Ishikawa (cell line): ENCODE data around the gene CARD14.

ENCODE experiments used
- CEBPB ChIP-seq: IDR thresholded peaks from 2 replicates; pipeline ENCODE4 v1.6.1; 2012
- CREB1 ChIP-seq: IDR thresholded peaks from 2 replicates; pipeline ENCODE4 v1.6.1; 2012; ENCODE audit warnings: low read depth
- EGR1 ChIP-seq: IDR thresholded peaks from 2 replicates; pipeline ENCODE4 v1.6.1; 2012
- EP300 ChIP-seq: IDR thresholded peaks from 2 replicates; pipeline ENCODE4 v1.6.1; 2012; ENCODE audit warnings: borderline replicate concordance
- FOXM1 ChIP-seq: IDR thresholded peaks from 2 replicates; pipeline ENCODE4 v1.6.1; 2012; ENCODE audit warnings: low read depth, borderline replicate concordance
- NFIC ChIP-seq: IDR thresholded peaks from 2 replicates; pipeline ENCODE4 v1.6.1; 2012
- RAD21 ChIP-seq: IDR thresholded peaks from 2 replicates; pipeline ENCODE4 v1.6.1; 2012; ENCODE audit warnings: low read depth
- TAF1 ChIP-seq: IDR thresholded peaks from 2 replicates; pipeline ENCODE4 v1.6.1; 2012; ENCODE audit warnings: low read depth, mild to moderate bottlenecking
- TCF12 ChIP-seq: IDR thresholded peaks from 2 replicates; pipeline ENCODE4 v1.6.1; 2012; ENCODE audit warnings: low read depth
- TEAD4 ChIP-seq: IDR thresholded peaks from 2 replicates; pipeline ENCODE4 v1.6.1; 2012
- YY1 ChIP-seq: IDR thresholded peaks from 2 replicates; pipeline ENCODE4 v1.6.1; 2012; ENCODE audit warnings: low read depth
- ZBTB7A ChIP-seq: IDR thresholded peaks from 2 replicates; pipeline ENCODE4 v1.6.1; 2012; ENCODE audit warnings: low read depth
- TF ChIP-seq, protein P1 (sequence below): IDR thresholded peaks from 2 replicates; pipeline ENCODE4 v1.6.1; 2012
- TF ChIP-seq, protein P2 (sequence below): IDR thresholded peaks from 2 replicates; pipeline ENCODE4 v1.6.1; 2012
- TF ChIP-seq, protein P3 (sequence below): IDR thresholded peaks from 2 replicates; pipeline ENCODE4 v1.6.1; 2012; ENCODE audit warnings: low read depth, mild to moderate bottlenecking

CARD14 gene

DNA sequence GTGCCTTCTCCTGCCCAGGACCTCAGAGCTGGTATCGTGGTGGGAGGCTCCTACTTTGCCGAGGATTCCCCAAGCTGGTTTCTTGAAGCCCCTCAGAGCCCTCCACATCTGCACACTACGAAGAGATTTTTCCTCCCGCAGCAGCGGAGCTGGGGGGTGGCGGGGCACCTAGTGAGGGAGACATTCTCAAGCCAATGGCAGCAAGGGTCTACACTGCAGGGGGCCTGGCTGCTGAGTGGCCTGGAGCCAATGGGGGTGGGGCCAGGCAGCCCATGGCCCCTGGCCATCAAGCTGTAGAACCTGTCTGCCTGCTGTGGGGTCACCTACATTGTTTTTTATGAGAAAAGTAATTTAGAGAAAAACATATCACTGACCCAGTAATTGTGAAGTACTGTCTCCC is 55.4 kb downstream of the CARD14 start:
- TF ChIP-seq YY1 (no peak), NFIC (peak; percentile 81), TCF12 (no peak), RAD21 (0 out of 2 replicates have a peak, but pooled peaks have one; percentile 0), ZBTB7A (peak; percentile 84)

DNA sequence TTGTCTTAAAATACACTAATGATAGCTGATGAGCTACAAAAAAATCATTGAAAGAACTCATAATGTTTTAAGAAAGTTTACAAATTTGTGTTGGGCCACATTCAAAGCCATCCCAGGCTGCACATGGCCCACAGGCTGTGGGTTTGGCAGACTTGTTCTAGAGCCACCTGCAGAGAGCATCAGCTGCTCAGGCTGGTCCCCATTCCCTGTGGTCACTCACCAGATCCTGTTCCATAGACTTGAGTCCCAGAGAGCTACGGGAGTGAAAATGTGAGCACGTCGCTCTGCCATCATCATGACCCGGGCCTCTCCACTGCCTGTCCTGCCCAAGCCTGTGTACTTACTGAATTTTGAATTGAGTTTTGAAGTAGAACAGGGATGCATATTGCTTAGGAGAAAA is 57.3 kb downstream of the CARD14 start:
- TF ChIP-seq EP300 (no peak), TCF12 (no peak), NFIC (no peak), TEAD4 (no peak), RAD21 (no peak), ZBTB7A (no peak), TAF1 (no peak), CREB1 (no peak), EGR1 (no peak), FOXM1 (no peak), YY1 (no peak), CEBPB (no peak)
- TF ChIP-seq, protein P1, sequence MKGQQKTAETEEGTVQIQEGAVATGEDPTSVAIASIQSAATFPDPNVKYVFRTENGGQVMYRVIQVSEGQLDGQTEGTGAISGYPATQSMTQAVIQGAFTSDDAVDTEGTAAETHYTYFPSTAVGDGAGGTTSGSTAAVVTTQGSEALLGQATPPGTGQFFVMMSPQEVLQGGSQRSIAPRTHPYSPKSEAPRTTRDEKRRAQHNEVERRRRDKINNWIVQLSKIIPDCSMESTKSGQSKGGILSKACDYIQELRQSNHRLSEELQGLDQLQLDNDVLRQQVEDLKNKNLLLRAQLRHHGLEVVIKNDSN = no peak
- TF ChIP-seq, protein P2, sequence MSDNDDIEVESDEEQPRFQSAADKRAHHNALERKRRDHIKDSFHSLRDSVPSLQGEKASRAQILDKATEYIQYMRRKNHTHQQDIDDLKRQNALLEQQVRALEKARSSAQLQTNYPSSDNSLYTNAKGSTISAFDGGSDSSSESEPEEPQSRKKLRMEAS = no peak
- TF ChIP-seq, protein P3, sequence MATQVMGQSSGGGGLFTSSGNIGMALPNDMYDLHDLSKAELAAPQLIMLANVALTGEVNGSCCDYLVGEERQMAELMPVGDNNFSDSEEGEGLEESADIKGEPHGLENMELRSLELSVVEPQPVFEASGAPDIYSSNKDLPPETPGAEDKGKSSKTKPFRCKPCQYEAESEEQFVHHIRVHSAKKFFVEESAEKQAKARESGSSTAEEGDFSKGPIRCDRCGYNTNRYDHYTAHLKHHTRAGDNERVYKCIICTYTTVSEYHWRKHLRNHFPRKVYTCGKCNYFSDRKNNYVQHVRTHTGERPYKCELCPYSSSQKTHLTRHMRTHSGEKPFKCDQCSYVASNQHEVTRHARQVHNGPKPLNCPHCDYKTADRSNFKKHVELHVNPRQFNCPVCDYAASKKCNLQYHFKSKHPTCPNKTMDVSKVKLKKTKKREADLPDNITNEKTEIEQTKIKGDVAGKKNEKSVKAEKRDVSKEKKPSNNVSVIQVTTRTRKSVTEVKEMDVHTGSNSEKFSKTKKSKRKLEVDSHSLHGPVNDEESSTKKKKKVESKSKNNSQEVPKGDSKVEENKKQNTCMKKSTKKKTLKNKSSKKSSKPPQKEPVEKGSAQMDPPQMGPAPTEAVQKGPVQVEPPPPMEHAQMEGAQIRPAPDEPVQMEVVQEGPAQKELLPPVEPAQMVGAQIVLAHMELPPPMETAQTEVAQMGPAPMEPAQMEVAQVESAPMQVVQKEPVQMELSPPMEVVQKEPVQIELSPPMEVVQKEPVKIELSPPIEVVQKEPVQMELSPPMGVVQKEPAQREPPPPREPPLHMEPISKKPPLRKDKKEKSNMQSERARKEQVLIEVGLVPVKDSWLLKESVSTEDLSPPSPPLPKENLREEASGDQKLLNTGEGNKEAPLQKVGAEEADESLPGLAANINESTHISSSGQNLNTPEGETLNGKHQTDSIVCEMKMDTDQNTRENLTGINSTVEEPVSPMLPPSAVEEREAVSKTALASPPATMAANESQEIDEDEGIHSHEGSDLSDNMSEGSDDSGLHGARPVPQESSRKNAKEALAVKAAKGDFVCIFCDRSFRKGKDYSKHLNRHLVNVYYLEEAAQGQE = no peak

DNA sequence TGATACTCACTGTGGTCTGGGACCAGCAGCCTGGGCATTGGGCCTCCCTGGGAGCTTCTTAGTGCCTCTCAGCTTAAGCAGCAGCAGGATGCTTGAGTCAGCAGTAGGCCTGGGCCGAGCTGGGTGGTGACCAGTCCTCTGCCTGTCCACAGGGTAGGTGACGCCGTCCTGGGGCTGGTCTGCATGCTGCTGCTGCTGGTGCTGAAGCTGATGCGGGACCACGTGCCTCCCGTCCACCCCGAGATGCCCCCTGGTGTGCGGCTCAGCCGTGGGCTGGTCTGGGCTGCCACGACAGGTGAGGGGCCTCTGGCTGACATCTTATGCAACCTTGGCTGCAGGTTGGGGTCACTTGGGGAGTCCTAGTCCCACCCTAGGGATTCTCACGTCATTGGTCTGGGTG is 57.8 kb downstream of the CARD14 start:
- no peak for TF ChIP-seq EGR1
- TF ChIP-seq ZBTB7A = no peak
- no peak for TF ChIP-seq RAD21
- TF ChIP-seq, protein P1 = no peak
- no peak for TF ChIP-seq TEAD4
- TF ChIP-seq CREB1 = no peak
- TF ChIP-seq NFIC = no peak
- no peak for TF ChIP-seq FOXM1
- TF ChIP-seq TCF12 = no peak
- TF ChIP-seq, protein P2 = no peak
- TF ChIP-seq CEBPB = no peak
- TF ChIP-seq, protein P3 = no peak
- TF ChIP-seq YY1 = no peak
- no peak for TF ChIP-seq TAF1
- TF ChIP-seq EP300 = no peak

DNA sequence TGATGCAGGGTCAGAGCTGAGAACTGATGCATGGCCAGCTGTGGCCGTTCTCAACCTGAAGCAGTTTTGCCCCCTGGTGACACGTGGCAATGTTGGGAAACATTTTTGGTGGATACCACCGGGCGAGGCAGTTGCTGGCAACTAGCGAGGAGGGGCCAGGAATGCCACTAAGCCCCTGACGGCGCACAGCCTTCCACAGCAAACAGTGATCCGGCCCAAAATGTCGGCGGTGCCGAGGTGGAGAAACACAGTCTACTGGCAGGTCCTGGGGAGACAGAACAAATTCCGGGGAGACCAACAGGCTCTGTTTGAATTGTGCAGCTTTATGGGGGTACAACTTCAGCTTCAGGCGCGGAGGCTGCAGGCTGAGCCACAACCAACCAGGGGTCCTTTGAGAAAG is 58.6 kb downstream of the CARD14 start:
- TF ChIP-seq, protein P1 = no peak
- TF ChIP-seq NFIC (no peak), TCF12 (no peak), EP300 (no peak), CEBPB (no peak), YY1 (no peak)
- TF ChIP-seq, protein P3 = no peak
